ENCODE results near the gene SLC5A5.

- TF ChIP-seq CTCF (IDR thresholded peaks at IDR 0.05; ENCODE audit: low read depth, low read length) (no peak), POLR2A (IDR thresholded peaks at IDR 0.05; ENCODE audit: extremely low read depth, insufficient read length) (no peak), MAX (IDR thresholded peaks at IDR 0.05; ENCODE audit: low read depth, low read length) (no peak), MYC (IDR thresholded peaks at IDR 0.05; ENCODE audit: low read depth, low read length) (no peak)
These were observed 16.5 kb downstream of the SLC5A5 start for GRCh38 chr19:17888260-17888659.

All from NB4 (cell line).